HG02642 (cell line): ENCODE results near the gene DOHH.

Source experiments
- ATAC-seq: cut with Tn5 transposase; IDR thresholded peaks from one replicate; pipeline ENCODE4 v1.9.1; 2021; ENCODE audit warnings: mild to moderate bottlenecking; ENCODE audit not compliant: unreplicated experiment, poor library complexity

Gene DOHH

GRCh38 chr19:3500429-3501101 lies at the start of gene DOHH:
TSS of gene DOHH (minus strand) at chr19:3500674. CDS start at chr19:3496814, 3,860 bp downstream.
- ATAC-seq, result peak; percentile 89

- ATAC-seq, result no peak
These were observed 49.3 kb upstream of the DOHH start for GRCh38 chr19:3549816-3550215.

GRCh38 chr19:3548606-3549005 lies 48.1 kb upstream of the DOHH start:
- no peak for ATAC-seq

GRCh38 chr19:3547767-3548282 lies 47.4 kb upstream of the DOHH start:
- ATAC-seq, result no peak

GRCh38 chr19:3547301-3547731 lies 46.8 kb upstream of the DOHH start:
- no peak for ATAC-seq

- ATAC-seq, result no peak
These were observed 45.6 kb upstream of the DOHH start for GRCh38 chr19:3546119-3546518.

- ATAC-seq, result no peak
These were observed 45.2 kb upstream of the DOHH start for GRCh38 chr19:3545669-3546034.

GRCh38 chr19:3544742-3545668 lies 44.5 kb upstream of the DOHH start:
- no peak for ATAC-seq

GRCh38 chr19:3544058-3544376 lies 43.5 kb upstream of the DOHH start:
- ATAC-seq, result no peak

- no peak for ATAC-seq
These were observed 42.9 kb upstream of the DOHH start for GRCh38 chr19:3543150-3544057.

GRCh38 chr19:3539756-3540118 lies 39.3 kb upstream of the DOHH start:
- ATAC-seq, result no peak

GRCh38 chr19:3538965-3539755 lies 38.7 kb upstream of the DOHH start, which contains the start of gene TEKTIP1:
TSS of gene TEKTIP1 (plus strand) at chr19:3539174. CDS start at chr19:3539178, 4 bp downstream.
- no peak for ATAC-seq

GRCh38 chr19:3538258-3538929 lies 37.9 kb upstream of the DOHH start:
- no peak for ATAC-seq

- ATAC-seq, result no peak
These were observed 37.2 kb upstream of the DOHH start for GRCh38 chr19:3537438-3538240.

GRCh38 chr19:3537101-3537437 lies 36.6 kb upstream of the DOHH start:
- no peak for ATAC-seq

- ATAC-seq, result no peak
These were observed 36.1 kb upstream of the DOHH start for GRCh38 chr19:3536429-3537100.

GRCh38 chr19:3535981-3536380 lies 35.5 kb upstream of the DOHH start:
- no peak for ATAC-seq

- no peak for ATAC-seq
These were observed 35.1 kb upstream of the DOHH start for GRCh38 chr19:3535563-3535965.
